SK-N-MC (cell line): ENCODE measurements around the gene ADGRL3.
"Not testable (repeated sequence)": the region's sequence is repeated elsewhere in the genome, so short reads cannot be mapped to it uniquely, and the experiment has no call there.

Experiments used
- DNase-seq: peaks from one replicate; pipeline ENCODE4 v3.0.0-alpha.2; 2011; ENCODE audit warnings: low read depth, low spot score
- H3K27ac ChIP-seq: fragments of 200-600 bp; sonication (generic); 2 replicates; pipeline ENCODE4 v1.5.1; 2016; ENCODE audit warnings: mixed run types
- H3K36me3 ChIP-seq: fragments of 200-600 bp; sonication (generic); 2 replicates; pipeline ENCODE4 v1.6.1; 2017; ENCODE audit warnings: antibody characterized with exemption, low read length, mixed read lengths; ENCODE audit not compliant: insufficient read depth
- H3K4me3 ChIP-seq: fragments of 200-600 bp; sonication (generic); 2 replicates; pipeline ENCODE4 v1.5.1; 2016
- H3K9ac ChIP-seq: fragments of 200-600 bp; sonication (generic); 2 replicates; pipeline ENCODE4 v1.8.0; 2017; ENCODE audit warnings: mixed run types, mixed read lengths; ENCODE audit not compliant: insufficient read length
- H3K9me3 ChIP-seq: fragments of 200-600 bp; sonication (generic); 2 replicates; pipeline ENCODE4 v1.6.1; 2017; ENCODE audit warnings: low read depth, mild to moderate bottlenecking, antibody characterized with exemption, low read length, moderate library complexity, mixed read lengths
- EZH2 ChIP-seq: fragments of 200-600 bp; sonication (generic); IDR thresholded peaks from one replicate; pipeline ENCODE4 v1.6.1; 2017; ENCODE audit warnings: antibody characterized with exemption
- FOXP2 ChIP-seq: optimal IDR thresholded peaks from 2 replicates; pipeline ENCODE3; 2011; ENCODE audit warnings: mild to moderate bottlenecking, moderate library complexity; ENCODE audit not compliant: insufficient read depth; ENCODE audit errors: extremely low read length, control extremely low read depth
- POLR2AphosphoS5 ChIP-seq: IDR thresholded peaks from 2 replicates; pipeline ENCODE4 v1.6.1; 2012; ENCODE audit warnings: mild to moderate bottlenecking, low read depth, low read length, borderline replicate concordance

Gene ADGRL3

DNA sequence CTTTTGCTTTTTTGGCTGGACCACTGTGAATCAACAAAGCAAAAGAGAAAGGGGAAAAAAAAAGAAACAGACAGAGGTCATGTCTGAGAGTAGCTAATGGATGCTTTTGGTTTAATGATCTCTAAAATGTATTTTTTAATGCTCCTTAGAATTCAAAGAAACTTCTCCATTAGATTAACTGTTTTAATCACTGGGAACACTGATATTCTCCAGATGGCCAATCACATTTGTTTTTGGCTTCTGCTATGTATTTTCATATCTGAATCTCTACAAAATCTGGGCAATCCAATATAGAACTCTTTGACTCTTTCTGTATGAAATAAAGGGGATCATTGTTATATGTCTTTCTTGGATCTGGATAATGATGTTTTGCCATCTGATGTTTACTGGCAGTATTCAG, 278.2 kb downstream of the ADGRL3 start:
- H3K36me3 ChIP-seq, result no peaks in the 10 kb centered on the region
- no peak overlapping the region for H3K27ac ChIP-seq
- no peak for DNase-seq
- H3K4me3 ChIP-seq, result no peak overlapping the region
- no peak overlapping the region for H3K9ac ChIP-seq
- TF ChIP-seq FOXP2 (no peak), POLR2AphosphoS5 (no peak), EZH2 (no peak)
- H3K9me3 ChIP-seq, result no peaks in the 10 kb centered on the region

DNA sequence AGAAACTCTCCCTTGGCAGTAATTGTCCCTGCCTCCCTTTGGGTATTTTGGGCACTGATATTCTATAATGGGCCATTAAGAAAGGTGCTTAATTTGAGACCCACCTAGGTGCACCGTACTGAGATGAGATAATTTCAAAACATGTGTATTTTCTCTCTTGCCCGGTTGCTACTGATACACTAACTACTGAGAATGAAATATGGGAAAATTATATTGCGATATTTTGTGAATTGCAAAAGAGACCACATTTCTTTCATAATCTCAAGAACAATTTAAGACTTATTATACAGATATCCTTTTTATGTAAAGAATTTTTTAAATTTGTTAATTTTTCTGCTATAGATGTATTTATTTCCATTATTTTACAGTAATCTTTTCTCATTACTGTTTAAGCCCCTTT, 284.9 kb downstream of the ADGRL3 start:
- Histone ChIP-seq H3K27ac (0 out of 2 replicates have a peak overlapping the region, but pooled peaks have one; percentile 16), H3K36me3 (no peaks in the 10 kb centered on the region), H3K9me3 (no peaks in the 10 kb centered on the region), H3K4me3 (no peak overlapping the region), H3K9ac (no peak overlapping the region)
- no peak for TF ChIP-seq POLR2AphosphoS5
- TF ChIP-seq FOXP2, result no peak
- TF ChIP-seq EZH2, result no peak
- peak; percentile 18 for DNase-seq

DNA sequence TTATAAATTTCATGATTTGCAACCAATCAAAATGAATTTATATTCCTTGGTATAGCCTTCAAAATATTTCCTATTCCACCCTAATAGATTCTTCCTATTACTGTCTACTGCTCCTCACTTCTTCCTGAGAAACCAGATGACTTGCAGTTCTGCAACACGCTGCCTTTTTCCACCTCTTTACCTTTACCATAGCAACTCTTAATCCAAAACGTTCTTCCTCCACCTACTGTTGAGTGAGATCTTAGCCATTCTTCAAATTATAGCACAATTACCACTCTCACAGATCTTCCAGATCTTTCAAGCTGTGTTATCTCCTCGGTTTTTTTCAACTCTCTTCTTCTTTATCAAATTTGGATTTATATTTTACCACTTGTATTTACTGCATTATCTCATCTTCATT, 289.8 kb downstream of the ADGRL3 start:
- DNase-seq, result no peak
- Histone ChIP-seq H3K36me3 (no peaks in the 10 kb centered on the region), H3K9ac (no peak overlapping the region), H3K27ac (no peak overlapping the region), H3K9me3 (no peaks in the 10 kb centered on the region), H3K4me3 (no peak overlapping the region)
- TF ChIP-seq FOXP2 (no peak), POLR2AphosphoS5 (no peak)

DNA sequence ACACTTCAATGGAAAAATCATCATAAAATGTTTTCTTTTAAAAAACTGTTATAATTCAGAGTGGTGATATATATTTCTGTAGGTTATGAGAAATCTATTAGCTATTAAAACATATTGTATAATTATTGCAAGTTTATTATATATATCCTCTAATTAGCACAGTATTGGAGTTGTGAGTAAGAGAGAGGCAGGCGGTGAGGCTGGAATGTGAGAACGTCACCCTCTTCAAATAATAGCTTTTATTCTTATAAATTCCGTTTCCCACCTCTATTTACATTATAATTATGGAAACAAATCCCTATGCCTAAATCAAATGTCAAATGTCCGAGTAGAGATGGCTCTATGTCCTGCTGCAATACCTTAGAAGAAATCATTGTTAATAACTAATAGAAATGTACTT, 292.9 kb downstream of the ADGRL3 start:
- H3K4me3 ChIP-seq, result no peak overlapping the region
- no peaks in the 10 kb centered on the region for H3K9me3 ChIP-seq
- H3K36me3 ChIP-seq, result no peaks in the 10 kb centered on the region
- TF ChIP-seq POLR2AphosphoS5 (no peak), EZH2 (no peak), FOXP2 (no peak)
- DNase-seq, result no peak
- no peak overlapping the region for H3K27ac ChIP-seq
- H3K9ac ChIP-seq, result no peak overlapping the region

DNA sequence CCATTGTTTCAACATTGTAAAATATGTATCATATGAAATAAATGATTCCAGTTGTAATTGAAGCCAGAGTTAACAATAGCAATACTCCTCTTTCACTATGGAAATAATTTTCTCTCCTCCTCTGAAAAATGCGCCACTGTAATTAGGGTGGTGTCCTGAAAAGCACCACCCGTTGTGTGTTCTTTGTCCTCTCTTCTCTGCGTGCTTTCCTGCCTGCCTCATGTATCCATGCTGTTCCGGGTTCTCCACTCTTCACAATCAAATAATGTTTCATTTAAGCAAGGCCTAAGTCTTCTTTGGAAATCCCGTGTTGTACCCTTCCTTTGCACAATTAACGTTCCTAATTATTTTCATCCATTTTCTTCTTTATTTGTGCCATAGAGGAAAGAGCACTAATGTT, 293.3 kb downstream of the ADGRL3 start:
- TF ChIP-seq POLR2AphosphoS5 (no peak), EZH2 (no peak), FOXP2 (no peak)
- Histone ChIP-seq H3K9ac (no peak overlapping the region), H3K9me3 (no peaks in the 10 kb centered on the region), H3K27ac (no peak overlapping the region), H3K36me3 (no peaks in the 10 kb centered on the region), H3K4me3 (no peak overlapping the region)
- no peak for DNase-seq

DNA sequence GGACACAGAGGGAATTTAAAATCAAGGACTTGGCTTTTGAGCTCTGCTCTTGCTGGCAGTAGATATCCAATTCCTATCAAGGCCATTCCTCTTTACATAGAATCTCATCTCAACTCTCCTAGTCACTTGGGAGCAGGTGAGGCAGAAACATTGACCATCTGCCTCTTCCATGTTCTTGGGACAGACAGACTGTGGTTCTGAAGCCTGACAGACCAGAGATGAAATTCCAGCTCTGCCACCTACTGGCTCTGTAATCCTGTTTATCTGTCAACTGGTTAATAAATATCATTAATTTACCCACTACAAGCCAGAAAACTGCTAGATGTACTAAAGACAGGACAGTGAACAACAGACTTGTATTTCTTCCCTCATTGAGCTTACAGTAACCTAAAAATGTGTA, 300.8 kb downstream of the ADGRL3 start:
- no peak for TF ChIP-seq FOXP2
- TF ChIP-seq EZH2, result no peak
- TF ChIP-seq POLR2AphosphoS5, result no peak
- no peak overlapping the region for H3K4me3 ChIP-seq
- no peak overlapping the region for H3K9ac ChIP-seq
- DNase-seq, result no peak
- no peaks in the 10 kb centered on the region for H3K9me3 ChIP-seq
- H3K27ac ChIP-seq, result no peak overlapping the region
- no peaks in the 10 kb centered on the region for H3K36me3 ChIP-seq

DNA sequence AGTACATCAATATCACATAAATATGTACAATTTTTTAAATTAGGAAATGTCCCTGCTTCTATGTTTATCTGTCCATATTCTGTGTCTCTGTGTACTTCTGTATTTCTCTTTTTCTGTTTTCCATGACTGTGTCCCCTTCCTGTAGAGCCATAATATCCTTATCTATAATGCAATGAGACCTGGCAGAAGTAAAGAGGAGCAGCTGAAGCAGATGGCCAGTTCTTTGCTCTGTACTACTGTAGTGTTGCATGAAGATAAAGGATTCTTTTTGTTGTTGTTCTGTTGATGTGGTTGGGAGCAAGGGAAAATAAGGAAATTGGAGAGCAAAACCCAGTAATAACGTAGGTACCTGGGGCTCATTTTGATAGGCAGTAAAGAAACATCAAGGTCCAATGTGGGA, 301.7 kb downstream of the ADGRL3 start:
- no peak for TF ChIP-seq EZH2
- no peak for TF ChIP-seq POLR2AphosphoS5
- TF ChIP-seq FOXP2, result no peak
- Histone ChIP-seq H3K4me3 (no peak overlapping the region), H3K9me3 (no peaks in the 10 kb centered on the region), H3K27ac (no peak overlapping the region), H3K36me3 (no peaks in the 10 kb centered on the region), H3K9ac (no peak overlapping the region)
- DNase-seq, result no peak

DNA sequence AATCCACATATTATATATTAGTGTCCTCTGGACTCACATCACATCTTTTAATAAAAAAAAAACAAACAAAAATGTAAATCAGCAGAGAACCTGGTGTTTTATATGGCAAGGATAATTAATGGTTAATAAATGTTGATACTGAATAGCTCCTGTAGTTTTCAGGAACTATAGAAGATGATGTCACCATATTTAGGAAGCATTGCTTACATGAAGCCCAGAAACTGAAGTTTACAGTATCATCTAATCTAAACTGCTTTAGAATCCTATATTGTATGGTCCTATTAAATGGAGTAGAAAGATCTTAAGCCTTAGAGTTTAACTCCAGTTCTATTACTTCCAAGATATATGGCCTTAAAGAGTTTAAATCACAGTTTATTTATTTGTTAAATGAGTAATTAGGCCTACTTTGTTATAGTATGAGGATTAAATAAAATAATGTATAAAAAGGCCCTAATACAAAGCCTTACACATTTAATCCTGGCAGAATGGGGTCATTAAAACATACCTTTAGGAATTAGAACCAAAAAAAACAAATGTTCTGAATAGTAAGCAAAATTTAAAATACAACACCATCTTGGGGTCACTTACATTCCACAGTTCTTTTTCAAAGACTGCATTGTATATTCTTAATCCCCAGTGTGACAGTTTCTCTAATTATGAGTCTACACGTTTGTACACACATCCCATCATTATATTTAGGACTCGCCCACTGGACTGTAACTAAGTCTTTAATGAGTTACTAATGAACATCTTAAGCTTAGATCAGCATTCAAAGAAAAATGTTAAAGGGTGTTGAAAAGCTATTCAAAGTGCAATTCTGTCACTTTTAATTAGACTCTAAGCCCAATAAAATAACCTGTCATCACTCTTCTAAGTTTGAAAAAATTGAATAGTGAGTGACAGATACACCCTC, 305.9 kb downstream of the ADGRL3 start:
- DNase-seq, result no peak
- Histone ChIP-seq H3K9me3 (no peaks in the 10 kb centered on the region), H3K36me3 (no peaks in the 10 kb centered on the region), H3K27ac (no peak overlapping the region), H3K4me3 (no peak overlapping the region), H3K9ac (no peak overlapping the region)
- TF ChIP-seq FOXP2 (no peak), POLR2AphosphoS5 (no peak), EZH2 (no peak)

DNA sequence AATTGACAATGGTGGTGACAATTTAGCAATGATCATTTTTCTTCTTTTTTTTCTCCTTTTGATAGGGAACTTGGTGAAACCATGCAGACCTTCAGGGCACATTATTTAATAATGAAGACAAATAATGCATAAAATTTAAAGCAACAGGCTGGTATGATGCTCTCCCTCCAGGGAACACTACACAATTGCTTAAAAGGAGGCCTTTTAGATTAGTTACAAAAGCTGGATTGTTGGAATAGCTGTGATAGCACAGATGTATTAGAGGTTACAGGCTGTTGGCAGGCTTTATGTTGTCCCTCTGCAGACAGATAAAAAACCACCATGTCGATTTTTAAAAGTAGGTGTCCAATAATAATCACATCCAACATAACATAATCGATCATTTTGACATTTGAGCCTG, 307.0 kb downstream of the ADGRL3 start:
- DNase-seq, result no peak
- TF ChIP-seq EZH2, result no peak
- TF ChIP-seq FOXP2, result no peak
- no peak for TF ChIP-seq POLR2AphosphoS5
- H3K9ac ChIP-seq, result no peak overlapping the region
- H3K9me3 ChIP-seq, result no peaks in the 10 kb centered on the region
- no peaks in the 10 kb centered on the region for H3K36me3 ChIP-seq
- no peak overlapping the region for H3K27ac ChIP-seq
- H3K4me3 ChIP-seq, result no peak overlapping the region

DNA sequence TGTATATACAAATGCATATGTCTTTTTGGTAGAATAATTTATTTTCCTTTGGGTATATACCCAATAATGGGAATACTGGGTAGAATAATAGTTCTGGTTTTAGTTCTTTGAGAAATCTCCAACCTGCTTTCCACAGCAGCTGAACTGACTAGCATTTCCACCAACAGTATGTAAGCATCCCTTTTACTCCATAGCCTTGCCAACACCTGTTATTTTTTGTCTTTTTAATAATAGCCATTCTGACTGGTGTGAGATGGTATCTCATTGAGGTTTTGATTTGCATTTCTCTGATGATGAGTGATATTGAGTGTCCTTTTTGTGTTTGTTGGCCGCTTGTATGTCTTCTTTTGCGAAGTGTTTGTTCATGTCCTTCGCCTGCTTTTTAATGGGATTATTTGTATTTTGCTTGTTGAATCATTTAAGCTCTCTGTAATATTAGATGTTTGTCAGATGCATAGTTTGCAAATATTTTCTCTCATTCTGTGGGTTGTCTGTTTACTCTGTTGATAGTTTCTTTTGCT, 309.7 kb downstream of the ADGRL3 start:
- not testable (repeated sequence) for DNase-seq, H3K4me3 ChIP-seq, H3K9ac ChIP-seq, H3K9me3 ChIP-seq, H3K36me3 ChIP-seq, H3K27ac ChIP-seq
